ENCODE measurements around the gene MKI67.

Gene MKI67

DNA sequence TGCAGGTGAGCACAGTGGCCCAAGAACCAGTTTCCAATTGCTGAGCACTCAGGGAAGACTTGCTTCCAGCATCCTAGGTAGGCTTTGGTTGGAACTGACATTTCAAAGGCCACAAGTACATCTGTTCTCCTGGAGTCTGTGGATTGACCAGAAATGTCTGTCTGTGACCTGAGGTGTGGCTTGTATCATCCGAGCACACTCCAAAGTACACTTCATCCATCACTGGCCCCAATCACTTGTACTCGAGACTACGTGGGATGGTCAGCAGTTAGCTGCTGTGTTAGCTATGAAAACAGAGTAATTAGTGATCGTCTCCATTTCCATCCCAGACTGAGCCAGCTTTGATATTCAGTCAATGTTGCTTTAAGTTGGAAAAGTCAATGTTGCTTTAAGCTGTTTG is 45.0 kb downstream of the MKI67 start:
- no peak for DNase-seq (ENCODE audit: low read depth)

GRCh38 chr10:128080641-128081040 is 45.6 kb downstream of the MKI67 start:
- DNase-seq (ENCODE audit: low read depth) = no peak

- no peak for DNase-seq (ENCODE audit: low read depth)
These were observed 46.0 kb downstream of the MKI67 start for GRCh38 chr10:128080231-128080630.

DNA sequence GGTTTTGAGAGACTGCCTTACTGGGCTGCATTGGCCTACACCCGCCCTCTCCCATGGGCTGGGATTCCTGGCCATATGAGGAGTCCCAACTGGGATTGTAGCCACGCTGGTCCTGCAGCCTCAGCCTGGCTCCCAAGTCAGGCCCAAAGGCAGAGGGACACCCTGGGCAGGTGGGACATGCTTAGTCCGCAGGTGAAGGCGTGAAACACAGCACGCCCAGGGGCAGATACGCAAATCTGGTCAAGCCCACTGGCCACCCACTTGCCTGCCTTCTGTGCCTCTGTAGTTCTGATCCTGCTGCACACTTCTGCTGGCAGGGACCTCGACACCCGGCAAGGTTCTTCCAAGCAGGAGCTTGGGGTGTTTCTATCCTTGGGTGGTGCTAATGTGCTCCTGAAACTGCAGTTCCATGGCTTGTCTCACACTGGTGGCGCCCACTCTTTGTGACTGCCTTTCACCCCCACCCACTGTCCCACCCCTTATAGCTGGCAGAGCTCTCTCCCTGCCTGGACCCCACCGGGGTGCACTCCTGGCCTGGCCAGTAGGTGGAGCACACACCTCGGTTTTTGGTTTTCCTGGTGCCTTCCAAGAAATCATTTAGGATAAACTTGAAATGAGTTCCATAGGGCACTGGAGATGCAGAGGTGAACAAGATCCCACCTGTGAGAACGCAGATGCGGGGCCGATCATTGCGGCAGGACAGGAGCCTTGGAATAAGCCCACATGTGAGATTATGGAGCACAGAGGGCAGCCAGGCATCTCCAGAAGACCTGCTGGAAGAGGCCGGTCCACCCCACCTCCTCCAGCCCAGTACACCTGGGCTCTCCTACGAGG is 47.9 kb downstream of the MKI67 start:
- DNase-seq (ENCODE audit: low read depth) = peak; percentile 28

DNA sequence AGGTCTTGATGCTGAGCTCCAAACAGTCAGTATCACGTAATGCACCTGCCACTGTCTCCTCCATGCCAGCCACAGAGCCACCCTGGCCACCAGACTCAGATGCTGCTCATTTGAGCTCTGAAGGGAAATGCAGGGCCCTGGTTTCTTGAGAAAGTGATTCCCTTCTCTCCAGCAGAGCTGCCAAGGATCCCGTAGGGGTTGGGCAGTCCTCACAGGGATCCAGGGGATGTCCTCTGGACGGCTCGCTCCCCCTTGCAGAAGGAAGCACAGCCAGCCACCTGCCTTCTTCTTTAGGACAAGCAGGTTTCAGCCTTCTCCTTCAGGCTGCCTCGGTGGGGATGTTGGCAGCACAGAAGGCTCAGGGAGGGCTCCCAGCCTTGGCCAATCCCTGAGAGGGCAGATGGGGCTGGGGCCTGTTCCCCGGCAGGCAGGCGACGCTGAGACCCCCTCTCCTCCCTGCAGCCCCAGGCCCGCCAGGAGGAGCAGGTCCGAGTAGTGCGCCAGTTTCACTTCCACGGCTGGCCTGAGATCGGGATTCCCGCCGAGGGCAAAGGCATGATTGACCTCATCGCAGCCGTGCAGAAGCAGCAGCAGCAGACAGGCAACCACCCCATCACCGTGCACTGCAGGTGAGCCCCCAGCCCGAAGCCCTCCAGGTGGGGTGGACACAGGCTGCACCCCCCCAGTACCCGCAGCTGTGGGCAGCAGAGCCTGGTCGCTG is 48.9 kb downstream of the MKI67 start:
- no peak for DNase-seq (ENCODE audit: low read depth)

- DNase-seq (ENCODE audit: low read depth) = no peak
These were observed 51.6 kb downstream of the MKI67 start for GRCh38 chr10:128074589-128074988.

DNA sequence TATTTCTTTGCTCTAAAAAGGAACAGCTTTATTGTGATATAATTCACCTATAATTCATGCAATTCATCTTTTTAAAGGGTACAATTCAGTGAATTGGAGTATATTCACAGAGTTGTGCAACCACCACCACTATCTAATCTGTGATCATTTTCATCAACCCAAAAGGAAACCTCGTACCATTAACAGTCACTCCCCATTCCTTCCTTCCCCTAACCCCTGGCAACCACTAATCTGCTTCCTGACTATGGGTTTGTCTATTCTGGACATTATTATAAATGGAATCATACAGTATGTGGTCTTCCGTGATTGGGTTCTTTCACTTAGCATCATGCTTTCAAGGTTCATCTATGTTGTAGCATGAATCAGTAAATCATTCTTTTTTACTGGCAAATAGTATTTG is 52.3 kb downstream of the MKI67 start:
- no peak for DNase-seq (ENCODE audit: low read depth)

DNA sequence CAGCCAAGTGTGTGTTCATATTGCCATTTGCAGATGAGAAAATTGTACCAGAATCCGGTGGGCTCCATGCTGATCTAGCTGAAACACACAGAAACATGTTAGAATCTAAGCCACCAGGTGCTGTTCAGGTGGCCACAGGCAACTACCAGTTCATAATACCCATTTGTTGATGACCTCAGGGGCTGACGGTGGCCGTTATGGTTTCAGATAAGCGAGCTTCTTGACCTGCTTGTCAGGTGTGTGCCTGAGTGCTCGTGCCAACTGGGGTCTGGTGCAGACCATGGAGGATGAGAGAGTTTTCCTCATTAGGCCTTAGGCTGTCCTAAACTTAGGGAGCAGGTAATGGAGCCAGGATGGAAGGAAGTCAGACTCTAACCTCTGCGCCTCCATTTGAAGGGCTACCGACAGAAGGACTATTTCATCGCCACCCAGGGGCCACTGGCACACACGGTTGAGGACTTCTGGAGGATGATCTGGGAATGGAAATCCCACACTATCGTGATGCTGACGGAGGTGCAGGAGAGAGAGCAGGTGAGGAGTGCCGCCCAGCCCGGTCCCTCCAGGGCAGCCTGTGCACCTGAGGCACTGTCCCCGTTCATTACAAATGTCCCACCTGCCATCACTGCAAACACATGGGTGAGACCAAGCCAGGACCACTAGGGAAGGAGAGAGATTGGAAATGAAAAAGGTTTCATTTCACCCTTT is 53.1 kb downstream of the MKI67 start:
- no peak for DNase-seq (ENCODE audit: low read depth)

GRCh38 chr10:128072046-128072445 is 54.2 kb downstream of the MKI67 start:
- DNase-seq (ENCODE audit: low read depth) = no peak

GRCh38 chr10:128071417-128071782 is 54.8 kb downstream of the MKI67 start:
- DNase-seq (ENCODE audit: low read depth) = no peak

DNA sequence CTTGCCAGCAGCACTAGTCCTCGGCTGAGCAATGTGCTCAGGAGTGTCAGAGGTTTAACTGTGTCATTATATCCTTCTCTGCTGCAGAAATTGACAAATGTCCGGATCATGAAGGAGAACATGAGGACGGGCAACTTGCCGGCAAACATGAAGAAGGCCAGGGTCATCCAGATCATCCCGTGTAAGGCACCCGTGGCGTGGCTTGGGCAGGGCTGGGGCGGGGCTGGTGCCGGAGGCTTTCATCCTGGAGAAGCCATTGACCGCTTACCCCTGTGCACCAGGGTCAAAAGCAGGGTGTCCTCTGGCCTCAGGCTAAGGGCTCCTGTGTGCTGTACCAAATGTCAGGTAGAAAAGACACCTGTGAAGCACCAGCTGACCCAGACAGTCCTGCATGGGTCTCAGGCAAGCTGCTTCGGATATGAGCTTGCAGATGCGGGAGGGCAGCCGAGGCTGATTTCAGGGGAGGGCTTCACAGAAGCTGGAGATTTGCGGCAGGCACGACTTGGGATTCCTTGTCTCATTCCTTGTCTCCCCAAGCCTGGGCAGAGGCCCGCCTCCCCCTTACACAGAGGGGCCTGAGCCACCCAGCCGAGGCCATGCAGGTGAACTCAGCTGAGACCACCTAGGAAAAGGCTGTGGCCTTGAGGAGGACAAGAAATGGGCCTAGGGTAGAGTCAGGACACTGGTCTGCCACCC is 55.4 kb downstream of the MKI67 start:
- no peak for DNase-seq (ENCODE audit: low read depth)

DNA sequence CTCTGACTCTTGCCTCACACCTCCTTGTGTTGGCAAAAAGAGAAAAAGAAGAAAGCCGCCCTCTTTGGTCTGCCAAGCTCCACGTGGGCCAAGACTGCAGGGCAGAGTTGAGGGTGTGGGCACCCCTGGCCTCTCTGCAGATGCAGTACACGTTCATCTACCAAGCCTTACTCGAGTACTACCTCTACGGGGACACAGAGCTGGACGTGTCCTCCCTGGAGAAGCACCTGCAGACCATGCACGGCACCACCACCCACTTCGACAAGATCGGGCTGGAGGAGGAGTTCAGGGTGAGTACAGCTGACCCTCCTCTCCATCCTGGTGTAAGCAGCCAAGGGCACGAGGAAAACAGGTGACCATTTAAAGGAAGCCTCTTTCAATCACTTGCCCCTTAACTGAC is 56.1 kb downstream of the MKI67 start:
- no peak for DNase-seq (ENCODE audit: low read depth)

- DNase-seq (ENCODE audit: low read depth) = peak; percentile 65
These were observed 56.7 kb downstream of the MKI67 start for GRCh38 chr10:128069351-128070051.

DNA sequence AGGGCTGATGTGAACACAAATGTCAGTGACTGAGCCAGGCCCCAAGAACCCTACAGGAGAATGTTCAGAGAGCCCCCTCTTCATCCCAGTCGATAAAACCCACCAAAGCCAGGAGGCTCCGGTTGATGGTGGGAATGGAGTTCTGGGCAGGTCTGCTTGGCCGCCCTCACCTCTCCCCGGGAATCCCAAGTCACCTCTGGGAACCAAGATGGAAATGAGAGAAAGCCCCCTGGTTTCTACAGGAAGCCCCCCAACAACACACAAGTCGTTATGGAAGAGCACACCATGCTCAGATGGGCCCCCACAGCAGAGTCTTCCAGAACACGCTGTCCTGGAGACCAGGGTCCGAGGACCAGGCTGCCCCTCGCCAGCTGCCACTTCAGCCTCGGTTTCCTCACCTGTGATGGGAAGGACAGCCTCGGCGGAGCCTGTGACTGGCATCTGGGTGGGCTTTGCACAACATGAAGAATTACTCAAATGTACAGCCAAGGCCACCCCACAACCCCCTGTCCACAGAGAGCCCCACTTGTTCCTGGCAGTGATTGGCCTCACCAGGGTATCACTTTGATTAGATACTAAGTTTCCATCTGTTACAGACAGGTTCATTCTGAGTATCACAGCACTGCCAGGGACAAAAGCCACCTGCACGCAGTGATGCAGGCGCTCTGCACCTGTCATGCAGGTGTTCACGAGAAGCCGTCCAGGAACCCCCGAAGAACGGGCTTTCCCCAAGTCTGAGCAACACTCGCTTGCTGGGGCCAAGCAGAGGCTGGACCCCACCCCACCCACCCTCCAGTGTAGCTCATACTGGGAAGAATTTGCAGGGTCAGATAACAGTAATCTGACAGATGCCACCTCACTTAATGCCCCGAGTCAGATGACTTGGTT is 57.6 kb downstream of the MKI67 start:
- DNase-seq (ENCODE audit: low read depth) = no peak

DNA sequence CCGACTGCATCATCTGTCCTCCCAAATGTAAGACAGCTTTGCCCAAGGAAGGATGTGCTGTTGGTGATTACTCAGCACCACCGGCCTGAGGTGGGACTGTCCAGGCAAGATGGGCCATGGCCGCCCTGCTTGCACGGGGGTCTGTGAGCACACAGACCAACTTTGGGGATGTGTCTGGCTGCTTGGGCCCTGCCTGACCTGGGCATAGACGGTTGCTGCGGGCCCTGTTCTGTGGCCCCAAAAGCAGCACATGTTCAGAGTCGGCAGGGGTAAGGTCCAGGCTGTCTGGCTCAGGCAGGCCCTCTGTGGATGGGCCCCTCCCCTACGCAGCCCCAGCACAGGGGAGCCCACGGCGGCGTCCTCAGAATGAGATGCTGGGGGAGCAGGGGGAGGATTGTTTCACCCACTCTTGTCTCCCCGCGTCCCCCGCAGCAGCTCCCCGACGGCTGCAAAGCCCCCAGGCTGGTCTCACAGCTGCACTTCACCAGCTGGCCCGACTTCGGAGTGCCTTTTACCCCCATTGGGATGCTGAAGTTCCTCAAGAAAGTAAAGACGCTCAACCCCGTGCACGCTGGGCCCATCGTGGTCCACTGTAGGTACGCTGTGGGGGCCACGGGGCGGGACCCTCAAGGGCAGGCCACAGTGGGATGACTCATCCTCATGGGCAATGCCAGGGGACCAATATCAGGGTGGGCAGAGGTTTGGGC is 58.4 kb downstream of the MKI67 start:
- no peak for DNase-seq (ENCODE audit: low read depth)

- no peak for DNase-seq (ENCODE audit: low read depth)
These were observed 59.3 kb downstream of the MKI67 start for GRCh38 chr10:128066870-128067382.

GRCh38 chr10:128065881-128066534 is 60.2 kb downstream of the MKI67 start:
- DNase-seq (ENCODE audit: low read depth) = no peak

GRCh38 chr10:128064970-128065580 is 61.1 kb downstream of the MKI67 start:
- DNase-seq (ENCODE audit: low read depth) = no peak

Data from stimulated activated CD8-positive, alpha-beta memory T cell treated with anti-CD3 and anti-CD28 coated beads, Interleukin-7, amount 100 ng/mL, for 24 hours (primary cell).